ENCODE measurements around the gene HRH2.

Gene HRH2

DNA sequence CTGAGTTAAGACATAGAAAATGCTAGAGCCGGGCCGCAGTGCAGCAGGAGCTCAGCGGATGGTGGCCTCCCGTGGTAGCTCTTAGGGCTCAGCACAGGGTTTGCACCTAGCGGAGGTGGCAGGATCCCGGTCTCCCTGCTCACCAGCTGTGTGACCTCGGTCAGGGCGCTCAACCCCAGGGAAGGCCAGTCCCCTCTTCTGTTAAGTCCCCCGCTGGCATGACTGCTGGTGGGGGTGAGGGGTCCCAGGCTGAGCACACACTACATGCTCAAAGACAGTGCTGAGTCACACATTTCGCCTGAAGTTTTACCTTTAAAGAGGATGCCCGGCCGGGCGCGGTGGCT lies 39.0 kb downstream of the HRH2 start:
- no peaks in the 10 kb centered on the region for H3K9me3 ChIP-seq
- no peak overlapping the region for H3K4me3 ChIP-seq (ENCODE audit: low read depth, low read length)
- H3K36me3 ChIP-seq, result no peaks in the 10 kb centered on the region
- no peak for DNase-seq
- TF ChIP-seq, protein P1, sequence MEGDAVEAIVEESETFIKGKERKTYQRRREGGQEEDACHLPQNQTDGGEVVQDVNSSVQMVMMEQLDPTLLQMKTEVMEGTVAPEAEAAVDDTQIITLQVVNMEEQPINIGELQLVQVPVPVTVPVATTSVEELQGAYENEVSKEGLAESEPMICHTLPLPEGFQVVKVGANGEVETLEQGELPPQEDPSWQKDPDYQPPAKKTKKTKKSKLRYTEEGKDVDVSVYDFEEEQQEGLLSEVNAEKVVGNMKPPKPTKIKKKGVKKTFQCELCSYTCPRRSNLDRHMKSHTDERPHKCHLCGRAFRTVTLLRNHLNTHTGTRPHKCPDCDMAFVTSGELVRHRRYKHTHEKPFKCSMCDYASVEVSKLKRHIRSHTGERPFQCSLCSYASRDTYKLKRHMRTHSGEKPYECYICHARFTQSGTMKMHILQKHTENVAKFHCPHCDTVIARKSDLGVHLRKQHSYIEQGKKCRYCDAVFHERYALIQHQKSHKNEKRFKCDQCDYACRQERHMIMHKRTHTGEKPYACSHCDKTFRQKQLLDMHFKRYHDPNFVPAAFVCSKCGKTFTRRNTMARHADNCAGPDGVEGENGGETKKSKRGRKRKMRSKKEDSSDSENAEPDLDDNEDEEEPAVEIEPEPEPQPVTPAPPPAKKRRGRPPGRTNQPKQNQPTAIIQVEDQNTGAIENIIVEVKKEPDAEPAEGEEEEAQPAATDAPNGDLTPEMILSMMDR (IDR thresholded peaks at IDR 0.05; ENCODE audit: low read depth, low read length), result no peak
- H3K4me1 ChIP-seq, result no peaks in the 10 kb centered on the region
- peaks cover 7% of the 10 kb centered on the region for H3K27me3 ChIP-seq

GRCh38 chr5:175697846-175698245 lies 40.0 kb downstream of the HRH2 start:
- H3K4me1 ChIP-seq, result no peaks in the 10 kb centered on the region
- H3K27me3 ChIP-seq, result peaks cover 11% of the 10 kb centered on the region
- H3K4me3 ChIP-seq (ENCODE audit: low read depth, low read length), result no peak overlapping the region
- H3K36me3 ChIP-seq, result no peaks in the 10 kb centered on the region
- H3K9me3 ChIP-seq, result no peaks in the 10 kb centered on the region
- TF ChIP-seq, protein P1 (IDR thresholded peaks at IDR 0.05; ENCODE audit: low read depth, low read length), result no peak
- DNase-seq, result no peak

- no peak overlapping the region for H3K4me3 ChIP-seq (ENCODE audit: low read depth, low read length)
- no peaks in the 10 kb centered on the region for H3K9me3 ChIP-seq
- no peak for DNase-seq
- no peaks in the 10 kb centered on the region for H3K36me3 ChIP-seq
- TF ChIP-seq, protein P1 (IDR thresholded peaks at IDR 0.05; ENCODE audit: low read depth, low read length), result no peak
- H3K4me1 ChIP-seq, result no peaks in the 10 kb centered on the region
- peaks cover 15% of the 10 kb centered on the region for H3K27me3 ChIP-seq
Observed at GRCh38 chr5:175698401-175699115, 40.7 kb downstream of the HRH2 start.

DNA sequence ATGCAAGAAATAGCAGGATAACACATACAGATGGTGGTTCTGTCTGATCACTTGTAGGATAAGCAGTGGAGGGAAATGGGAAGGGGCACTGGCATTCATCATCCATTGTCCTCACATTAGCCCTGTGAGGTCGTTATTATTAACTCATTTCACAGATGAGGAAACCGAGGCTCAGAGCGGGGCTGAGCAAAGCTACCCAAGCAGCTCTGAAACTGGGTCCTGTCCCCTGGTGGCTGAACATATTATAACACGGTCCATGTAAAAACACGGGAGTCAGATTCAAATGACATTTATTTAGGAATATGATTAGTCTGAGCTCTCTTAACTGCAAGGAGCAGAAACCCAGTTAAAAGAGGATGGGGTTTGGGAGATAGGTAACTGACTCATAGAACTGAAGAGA lies 43.1 kb downstream of the HRH2 start:
- H3K27me3 ChIP-seq, result peaks cover 30% of the 10 kb centered on the region
- no peaks in the 10 kb centered on the region for H3K36me3 ChIP-seq
- TF ChIP-seq, protein P1 (IDR thresholded peaks at IDR 0.05; ENCODE audit: low read depth, low read length), result peak; percentile 57
- no peaks in the 10 kb centered on the region for H3K4me1 ChIP-seq
- H3K4me3 ChIP-seq (ENCODE audit: low read depth, low read length), result no peak overlapping the region
- no peaks in the 10 kb centered on the region for H3K9me3 ChIP-seq
- DNase-seq, result no peak

DNA sequence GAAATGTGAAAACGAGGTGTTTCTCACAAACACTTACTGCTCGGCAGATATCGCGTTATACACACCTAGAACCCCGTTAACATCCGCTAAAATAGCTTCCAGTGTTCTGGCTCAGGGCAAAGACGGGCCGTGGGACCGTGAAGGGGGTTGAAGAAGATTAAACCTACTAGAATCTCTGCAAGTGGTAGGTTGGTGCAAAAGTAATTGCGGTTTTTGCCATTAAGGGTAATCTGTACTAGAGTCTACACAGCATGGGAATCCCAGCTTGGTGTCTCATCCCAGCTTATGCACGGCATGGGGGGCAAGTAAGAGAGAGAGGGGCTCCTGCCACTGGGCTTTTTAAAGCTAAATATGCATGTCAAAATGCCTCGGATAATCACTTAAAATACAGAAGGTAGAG lies 43.9 kb downstream of the HRH2 start:
- Histone ChIP-seq H3K36me3 (no peaks in the 10 kb centered on the region), H3K27me3 (peaks cover 34% of the 10 kb centered on the region), H3K4me1 (no peaks in the 10 kb centered on the region), H3K4me3 (ENCODE audit: low read depth, low read length) (no peak overlapping the region), H3K9me3 (no peaks in the 10 kb centered on the region)
- DNase-seq, result no peak
- TF ChIP-seq, protein P1 (IDR thresholded peaks at IDR 0.05; ENCODE audit: low read depth, low read length), result no peak

DNA sequence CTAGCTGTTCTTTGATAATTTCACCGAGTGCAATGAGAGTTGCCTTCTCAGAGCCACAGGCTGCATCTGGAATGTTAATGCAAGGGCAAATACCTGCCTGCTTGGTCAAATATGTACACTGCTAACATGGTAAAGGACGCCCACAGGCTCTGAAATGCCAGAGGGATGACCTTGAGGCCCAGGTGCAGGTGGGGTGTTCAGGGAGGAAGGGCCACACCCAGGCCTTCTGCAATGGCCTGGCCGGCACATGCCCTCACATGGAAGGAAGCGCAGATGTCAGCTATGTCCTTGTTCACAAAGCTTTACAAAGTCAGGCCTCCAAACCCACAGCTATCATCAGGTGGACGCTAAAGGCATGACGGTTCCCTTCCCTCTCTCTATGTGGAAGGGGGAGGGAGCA lies 48.6 kb downstream of the HRH2 start:
- no peaks in the 10 kb centered on the region for H3K36me3 ChIP-seq
- no peak overlapping the region for H3K4me3 ChIP-seq (ENCODE audit: low read depth, low read length)
- H3K4me1 ChIP-seq, result no peaks in the 10 kb centered on the region
- no peak for DNase-seq
- H3K9me3 ChIP-seq, result no peaks in the 10 kb centered on the region
- peaks cover 40% of the 10 kb centered on the region for H3K27me3 ChIP-seq
- TF ChIP-seq, protein P1 (IDR thresholded peaks at IDR 0.05; ENCODE audit: low read depth, low read length), result no peak
